Ectodermal cell (in vitro differentiated cells): ENCODE measurements around the gene ITPR3.
"Not testable (repeated sequence)": the region's sequence is repeated elsewhere in the genome, so short reads cannot be mapped to it uniquely, and the experiment has no call there.

Source experiments
- H3K27ac ChIP-seq: 2 replicates; pipeline ENCODE4 v1.7.0; 2013; ENCODE audit warnings: mild to moderate bottlenecking, low read depth, low read length; ENCODE audit not compliant: insufficient read depth, poor library complexity, severe bottlenecking
- H3K27me3 ChIP-seq: 2 replicates; pipeline ENCODE4 v1.7.0; 2013; ENCODE audit warnings: mild to moderate bottlenecking, low read length; ENCODE audit not compliant: insufficient read depth, control insufficient read depth, poor library complexity, severe bottlenecking
- H3K36me3 ChIP-seq: one replicate; pipeline ENCODE4 v1.7.0; 2013; ENCODE audit warnings: low read length; ENCODE audit not compliant: control insufficient read depth, insufficient read depth
- H3K4me1 ChIP-seq: one replicate; pipeline ENCODE4 v1.7.0; 2013; ENCODE audit warnings: low read length; ENCODE audit not compliant: control insufficient read depth, insufficient read depth
- H3K4me3 ChIP-seq: 2 replicates; pipeline ENCODE4 v1.7.0; 2013; ENCODE audit warnings: low read depth, low read length, control low read depth; ENCODE audit not compliant: insufficient read depth
- H3K9me3 ChIP-seq: 2 replicates; pipeline ENCODE4 v1.7.0; 2013; ENCODE audit warnings: mild to moderate bottlenecking, low read length, moderate library complexity; ENCODE audit not compliant: control insufficient read depth
- WGBS, 2 experiments: methylation state at CpG; one replicate each; pipeline ENCODE4 v1.1.7; 2013; ENCODE audit warnings: missing lambda C conversion rate in 2 of 2; 5-methylcytosine and 5-hydroxymethylcytosine counted together

Gene ITPR3

DNA sequence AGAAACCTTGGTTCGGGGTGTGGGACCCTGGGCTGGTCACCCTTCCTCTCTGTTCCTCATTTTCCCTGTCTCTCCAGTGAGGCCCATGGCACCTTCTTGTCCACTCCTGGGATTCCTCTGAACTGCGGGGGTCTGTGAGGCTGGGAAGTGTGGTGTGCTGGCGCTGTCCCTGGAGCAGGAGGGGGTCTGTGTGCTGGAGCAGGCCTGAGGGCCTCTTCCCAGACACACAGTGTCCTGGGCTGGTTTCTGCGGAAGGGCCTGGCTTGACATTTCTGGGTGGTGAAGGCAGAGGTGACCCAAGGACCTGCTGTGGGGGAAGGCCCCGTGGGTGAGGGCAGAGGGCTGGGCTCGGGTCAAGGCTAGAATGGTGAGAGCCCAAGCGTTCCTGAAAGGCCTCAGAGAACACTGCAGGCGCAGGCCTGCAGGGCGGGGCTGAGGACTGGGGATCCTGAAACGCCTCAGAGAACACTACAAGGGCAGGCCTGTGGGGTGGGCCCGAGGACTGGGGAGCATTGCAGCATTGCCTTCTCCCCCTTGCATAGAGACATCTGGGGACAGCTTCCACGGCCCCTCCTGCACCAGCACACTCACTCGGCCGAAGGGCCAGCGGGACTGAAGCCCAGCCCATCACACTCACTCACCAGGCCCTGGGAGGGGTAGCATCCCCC lies 30.5 kb upstream of the ITPR3 start:
- Histone ChIP-seq H3K27me3 (peaks cover 12% of the 10 kb centered on the region), H3K27ac (no peak overlapping the region), H3K36me3 (no peaks in the 10 kb centered on the region), H3K9me3 (no peaks in the 10 kb centered on the region), H3K4me3 (no peak overlapping the region), H3K4me1 (peaks cover 9% of the 10 kb centered on the region)
- WGBS, 2 experiments = 68% methylated on average over 15 of the region's 15 CpGs

- no peak overlapping the region for H3K4me3 ChIP-seq
- no peaks in the 10 kb centered on the region for H3K9me3 ChIP-seq
- H3K36me3 ChIP-seq = no peaks in the 10 kb centered on the region
- 91 to 92% methylated on average over 9 of the region's 9 CpGs for WGBS, 2 experiments
- peaks cover 12% of the 10 kb centered on the region for H3K27me3 ChIP-seq
- peaks cover 9% of the 10 kb centered on the region for H3K4me1 ChIP-seq
- no peak overlapping the region for H3K27ac ChIP-seq
These were observed 29.6 kb upstream of the ITPR3 start for GRCh38 chr6:33591424-33592032.

GRCh38 chr6:33592280-33592594 lies 28.9 kb upstream of the ITPR3 start:
- Histone ChIP-seq H3K4me3 (no peak overlapping the region), H3K36me3 (no peaks in the 10 kb centered on the region), H3K27ac (no peak overlapping the region), H3K4me1 (peaks cover 9% of the 10 kb centered on the region), H3K9me3 (no peaks in the 10 kb centered on the region), H3K27me3 (peaks cover 12% of the 10 kb centered on the region)
- WGBS, 2 experiments = 83% methylated on average over 7 of the region's 7 CpGs

- no peaks in the 10 kb centered on the region for H3K36me3 ChIP-seq
- WGBS, 2 experiments = 45 to 46% methylated on average over 57 of the region's 57 CpGs
- H3K4me1 ChIP-seq = peaks cover 9% of the 10 kb centered on the region
- no peak overlapping the region for H3K27ac ChIP-seq
- H3K4me3 ChIP-seq = no peak overlapping the region
- peaks cover 12% of the 10 kb centered on the region for H3K27me3 ChIP-seq
- H3K9me3 ChIP-seq = no peaks in the 10 kb centered on the region
These were observed 28.3 kb upstream of the ITPR3 start for GRCh38 chr6:33592595-33593413.

DNA sequence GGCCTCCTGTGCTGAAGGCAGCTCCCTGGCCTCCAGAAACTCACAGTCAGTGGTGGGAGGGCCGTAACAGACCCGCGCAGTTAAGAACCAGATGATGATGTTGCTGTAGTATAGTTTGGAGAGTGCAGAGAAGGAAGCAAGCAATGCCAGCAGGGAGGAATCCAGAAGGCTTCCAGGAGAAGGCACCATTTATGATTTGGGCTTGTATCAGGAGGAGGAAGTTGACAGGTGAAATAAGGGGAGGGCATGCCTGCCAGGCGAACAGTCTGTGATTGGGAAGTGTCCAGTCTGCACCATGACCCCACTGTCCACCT lies 27.8 kb upstream of the ITPR3 start:
- H3K27me3 ChIP-seq = peaks cover 12% of the 10 kb centered on the region
- no peak overlapping the region for H3K27ac ChIP-seq
- H3K36me3 ChIP-seq = no peaks in the 10 kb centered on the region
- peaks cover 9% of the 10 kb centered on the region for H3K4me1 ChIP-seq
- WGBS, 2 experiments = 55 to 56% methylated on average over 4 of the region's 4 CpGs
- no peaks in the 10 kb centered on the region for H3K9me3 ChIP-seq
- no peak overlapping the region for H3K4me3 ChIP-seq

GRCh38 chr6:33595001-33595846 lies 25.9 kb upstream of the ITPR3 start:
- Histone ChIP-seq H3K36me3 (no peaks in the 10 kb centered on the region), H3K4me1 (peaks cover 9% of the 10 kb centered on the region), H3K27me3 (peaks cover 12% of the 10 kb centered on the region), H3K27ac (no peak overlapping the region), H3K9me3 (no peaks in the 10 kb centered on the region), H3K4me3 (no peak overlapping the region)
- 81 to 84% methylated on average over 17 to 18 of the region's 18 CpGs for WGBS, 2 experiments

- H3K27me3 ChIP-seq = peaks cover 12% of the 10 kb centered on the region
- not testable (repeated sequence) for H3K36me3 ChIP-seq, H3K27ac ChIP-seq, H3K4me3 ChIP-seq, H3K9me3 ChIP-seq, H3K4me1 ChIP-seq
- 91 to 96% methylated on average over 5 of the region's 5 CpGs for WGBS, 2 experiments
These were observed 24.2 kb upstream of the ITPR3 start for GRCh38 chr6:33596894-33597293.

- H3K27ac ChIP-seq = no peak overlapping the region
- H3K9me3 ChIP-seq = no peaks in the 10 kb centered on the region
- H3K4me3 ChIP-seq = no peak overlapping the region
- H3K36me3 ChIP-seq = no peaks in the 10 kb centered on the region
- whole genome bisulfite sequencing, 2 experiments = 86 to 96% methylated on average over 4 of the region's 4 CpGs
- peaks cover 7% of the 10 kb centered on the region for H3K4me1 ChIP-seq
- peaks cover 9% of the 10 kb centered on the region for H3K27me3 ChIP-seq
These were observed 23.4 kb upstream of the ITPR3 start for GRCh38 chr6:33597551-33598322.

DNA sequence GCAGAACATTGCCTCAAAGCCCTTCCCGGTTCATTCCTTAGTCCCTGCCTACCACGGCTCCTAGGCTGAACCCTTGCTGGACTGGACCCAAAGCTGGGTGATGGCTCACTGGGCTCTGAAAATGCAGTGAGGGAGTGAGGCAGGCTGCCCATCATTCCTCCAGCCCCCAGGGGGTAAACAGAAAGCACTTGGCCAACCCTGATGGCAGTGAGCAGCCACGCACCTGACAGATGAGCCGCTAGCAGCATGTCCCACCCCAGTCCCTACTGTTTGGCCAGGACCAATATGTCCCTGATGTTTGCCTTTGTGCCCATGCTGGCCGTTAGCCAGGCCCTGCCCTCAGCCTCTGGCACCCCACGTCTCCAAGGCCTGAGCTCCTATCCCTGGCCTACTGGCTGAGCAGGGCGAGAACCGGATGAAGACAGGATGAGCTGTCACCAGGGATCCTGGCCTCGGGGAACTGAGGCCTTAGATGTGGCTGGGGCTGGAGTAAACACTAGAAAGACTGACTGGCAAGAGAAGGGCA lies 21.6 kb upstream of the ITPR3 start:
- 84 to 87% methylated on average over 9 of the region's 9 CpGs for WGBS, 2 experiments
- Histone ChIP-seq H3K4me1 (no peaks in the 10 kb centered on the region), H3K36me3 (no peaks in the 10 kb centered on the region), H3K4me3 (no peak overlapping the region), H3K27ac (no peak overlapping the region), H3K9me3 (no peaks in the 10 kb centered on the region), H3K27me3 (peaks cover 4% of the 10 kb centered on the region)
